Right lobe of liver (tissue), 4 donors: Measurements from ENCODE around the gene ETFDH.
"Not testable (repeated sequence)": the region's sequence is repeated elsewhere in the genome, so short reads cannot be mapped to it uniquely, and the experiment has no call there.

ENCODE experiments used
- POLR2A ChIP-seq: fragments of 450-650 bp; IDR thresholded peaks from one replicate; pipeline ENCODE4 v1.6.1; 2017; ENCODE audit warnings: antibody characterized with exemption, mild to moderate bottlenecking
- TF ChIP-seq, protein P1 (sequence below), 4 donors: fragments of 200-600 bp in 3 of 4; fragments of 450-650 bp in 1 of 4; IDR thresholded peaks; one replicate each; pipeline versions ENCODE4 v1.5.1 to v1.8.0; 2016 to 2022; ENCODE audit warnings: antibody characterized with exemption in 4 of 4, mild to moderate bottlenecking in 2 of 4
- donor health status: DM: no; HTN: no; CAD: no.
- donor health status: DM: no; HTN: no; CAD: no.
- donor health status: DM: no; HTN: yes; CAD: no.

GRCh38 chr4:158712622-158713021, 40.5 kb downstream of the ETFDH start:
- TF ChIP-seq, protein P1, sequence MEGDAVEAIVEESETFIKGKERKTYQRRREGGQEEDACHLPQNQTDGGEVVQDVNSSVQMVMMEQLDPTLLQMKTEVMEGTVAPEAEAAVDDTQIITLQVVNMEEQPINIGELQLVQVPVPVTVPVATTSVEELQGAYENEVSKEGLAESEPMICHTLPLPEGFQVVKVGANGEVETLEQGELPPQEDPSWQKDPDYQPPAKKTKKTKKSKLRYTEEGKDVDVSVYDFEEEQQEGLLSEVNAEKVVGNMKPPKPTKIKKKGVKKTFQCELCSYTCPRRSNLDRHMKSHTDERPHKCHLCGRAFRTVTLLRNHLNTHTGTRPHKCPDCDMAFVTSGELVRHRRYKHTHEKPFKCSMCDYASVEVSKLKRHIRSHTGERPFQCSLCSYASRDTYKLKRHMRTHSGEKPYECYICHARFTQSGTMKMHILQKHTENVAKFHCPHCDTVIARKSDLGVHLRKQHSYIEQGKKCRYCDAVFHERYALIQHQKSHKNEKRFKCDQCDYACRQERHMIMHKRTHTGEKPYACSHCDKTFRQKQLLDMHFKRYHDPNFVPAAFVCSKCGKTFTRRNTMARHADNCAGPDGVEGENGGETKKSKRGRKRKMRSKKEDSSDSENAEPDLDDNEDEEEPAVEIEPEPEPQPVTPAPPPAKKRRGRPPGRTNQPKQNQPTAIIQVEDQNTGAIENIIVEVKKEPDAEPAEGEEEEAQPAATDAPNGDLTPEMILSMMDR (IDR thresholded peaks at IDR 0.05): not testable (repeated sequence)
- TF ChIP-seq POLR2A: not testable (repeated sequence)
